HG03039 (cell line): ENCODE results near the gene FBXO39.
"Not testable (repeated sequence)": the region's sequence is repeated elsewhere in the genome, so short reads cannot be mapped to it uniquely, and the experiment has no call there.

Source experiments
- ATAC-seq: cut with Tn5 transposase; IDR thresholded peaks from one replicate; pipeline ENCODE4 v1.9.1; 2021; ENCODE audit warnings: mild to moderate bottlenecking, moderate library complexity; ENCODE audit not compliant: unreplicated experiment

FBXO39 gene

DNA sequence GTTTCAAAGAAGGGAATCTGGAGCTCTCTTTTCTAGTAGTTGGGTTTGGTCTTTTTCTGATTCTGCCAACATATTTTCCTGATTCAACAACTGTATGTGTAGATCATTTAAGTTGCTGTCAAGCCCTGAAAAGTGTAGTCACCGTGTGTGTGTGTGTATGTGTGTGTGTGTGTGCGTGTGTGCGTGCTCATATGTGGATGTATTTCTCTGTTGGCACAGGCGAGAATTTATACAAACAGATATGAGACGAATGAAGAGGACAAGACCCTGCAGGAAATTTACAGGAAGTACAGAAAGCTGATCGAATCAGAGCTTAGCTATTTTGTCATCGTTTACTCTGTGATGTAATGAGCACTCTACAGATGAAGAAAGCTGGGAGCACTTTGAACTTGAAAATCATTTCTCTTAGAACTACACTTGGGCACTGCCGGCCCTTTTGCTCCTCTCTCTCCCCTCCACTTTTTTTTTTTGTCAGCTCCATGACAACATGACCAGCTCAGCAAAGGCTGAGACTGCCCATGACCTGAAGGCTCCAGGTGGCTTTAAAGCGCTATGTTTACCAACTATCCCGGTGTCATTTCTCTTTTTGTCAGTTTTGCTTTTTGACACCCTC is 11.2 kb downstream of the FBXO39 start:
- ATAC-seq, result no peak

GRCh38 chr17:6789146-6789545 is 13.1 kb downstream of the FBXO39 start:
- no peak for ATAC-seq

GRCh38 chr17:6793748-6794493 is 17.9 kb downstream of the FBXO39 start:
- ATAC-seq, result no peak

DNA sequence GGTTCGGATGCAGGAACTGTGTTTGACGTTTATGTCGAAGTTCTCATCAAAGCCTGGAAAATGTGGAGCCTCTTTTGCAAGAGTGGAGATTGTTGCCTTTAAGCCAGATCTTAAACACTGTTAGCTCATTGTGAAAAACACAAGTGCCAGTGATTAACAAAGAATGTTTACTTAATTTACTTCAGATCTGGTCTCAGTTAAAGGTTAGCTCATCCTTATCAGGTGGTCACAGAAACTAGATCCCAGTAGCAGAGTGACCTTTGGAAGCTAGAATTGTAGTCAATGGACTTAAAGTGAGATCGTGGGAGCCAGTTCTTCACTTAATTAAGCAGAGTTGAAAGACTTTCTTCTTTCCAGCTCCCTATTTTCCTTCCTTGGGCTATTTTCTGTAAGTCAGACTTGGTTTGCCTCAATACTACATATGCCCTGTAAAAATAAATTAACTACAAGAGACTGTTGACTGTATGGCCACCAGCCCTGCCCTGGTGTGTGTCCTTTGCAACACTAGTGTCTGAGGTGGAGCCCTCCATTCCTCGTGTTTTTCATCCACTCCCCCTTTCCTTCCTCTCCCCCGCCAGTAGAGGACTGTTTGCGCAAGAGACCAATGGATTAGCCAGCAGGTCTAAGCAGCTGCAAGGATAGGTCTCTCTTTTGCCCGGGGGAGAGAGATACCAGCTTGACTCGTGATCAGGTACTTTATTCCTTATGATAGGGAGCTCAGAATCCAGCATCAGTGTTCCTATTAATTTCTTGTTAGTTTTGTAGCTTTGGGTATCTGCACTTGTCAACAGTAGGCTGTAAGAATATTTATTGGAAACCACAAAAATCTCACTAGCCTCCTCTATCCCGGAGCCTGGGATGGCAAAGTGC is 20.2 kb downstream of the FBXO39 start:
- no peak for ATAC-seq

- no peak for ATAC-seq
Observed at GRCh38 chr17:6796887-6797490, 21.0 kb downstream of the FBXO39 start.

DNA sequence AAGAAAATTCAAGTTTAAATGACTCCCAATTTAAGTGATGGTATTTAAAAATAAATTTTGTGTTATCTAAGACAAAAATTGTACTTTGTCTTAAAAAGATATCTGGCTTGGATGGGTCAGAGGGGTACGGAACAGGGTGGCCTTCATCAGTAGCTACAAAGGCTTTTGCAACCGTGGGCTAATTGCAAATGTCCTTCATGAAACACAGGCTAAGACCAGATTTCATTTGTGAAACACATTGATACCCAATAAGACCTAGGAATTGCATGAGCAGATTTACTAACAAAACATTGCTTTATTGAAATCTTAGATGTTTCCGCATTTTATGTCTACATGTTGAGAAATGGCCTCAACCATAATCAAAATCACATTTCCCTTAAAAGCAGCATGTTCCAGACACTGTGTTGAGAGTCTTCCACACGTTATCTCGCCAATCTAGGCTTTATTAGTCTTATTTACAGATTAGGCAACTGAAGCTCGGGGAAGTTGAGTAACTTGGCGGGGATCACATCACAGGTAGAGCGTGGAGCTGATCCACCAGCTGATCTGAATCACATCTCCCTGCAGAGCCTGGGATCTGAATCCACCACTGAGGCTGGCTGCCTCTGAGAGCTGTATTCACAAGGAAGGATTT is 21.8 kb downstream of the FBXO39 start:
- ATAC-seq, result no peak

- no peak for ATAC-seq
Observed at GRCh38 chr17:6799738-6800137, 23.7 kb downstream of the FBXO39 start.

DNA sequence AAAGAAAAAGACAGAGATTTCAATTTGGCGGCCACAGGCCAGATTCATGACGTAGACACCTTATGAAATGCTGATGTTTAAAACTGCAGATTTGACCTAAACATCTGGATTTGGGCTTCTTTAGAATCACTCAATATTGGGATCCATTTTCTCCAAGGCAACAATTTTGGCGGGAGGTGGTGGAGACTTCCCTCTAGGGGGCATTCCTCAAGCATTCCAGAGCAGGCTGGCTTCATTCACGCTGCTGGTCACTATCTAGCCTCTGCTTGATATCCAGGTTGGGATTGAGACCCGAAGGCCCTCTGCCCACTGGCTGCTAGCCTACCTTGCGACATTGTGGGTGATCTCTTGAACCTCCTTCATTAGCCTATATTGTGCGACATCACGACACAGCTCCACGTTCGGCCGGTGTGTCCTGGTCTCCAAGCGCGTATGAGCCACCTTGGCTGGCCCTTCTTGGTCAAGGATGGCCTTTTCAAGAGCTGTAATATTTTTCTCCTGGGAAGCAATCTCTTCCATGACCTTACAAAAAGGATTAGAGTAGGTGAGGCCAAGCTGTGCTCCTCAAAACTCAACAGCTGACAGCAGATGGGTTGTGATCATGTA is 24.5 kb downstream of the FBXO39 start:
- ATAC-seq, result no peak

DNA sequence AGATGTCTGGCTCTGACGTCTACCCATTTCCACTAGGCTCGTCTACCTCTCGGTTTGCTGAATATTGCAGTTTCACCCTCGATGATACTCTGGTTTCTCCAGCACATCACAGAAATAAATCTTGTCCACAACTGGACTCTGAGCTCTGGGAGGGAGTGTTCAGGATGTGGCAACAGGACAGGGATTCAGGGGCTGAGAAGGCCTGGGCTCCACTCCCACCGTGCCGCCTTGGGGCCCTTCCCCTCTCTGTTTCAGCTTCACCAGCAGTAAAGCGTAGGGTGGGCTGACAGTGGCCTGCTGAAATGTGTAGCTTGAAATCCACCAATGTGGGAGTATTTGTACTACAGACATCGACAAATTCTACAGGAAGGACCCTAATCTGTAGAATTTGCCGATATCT is 35.5 kb downstream of the FBXO39 start:
- no peak for ATAC-seq

GRCh38 chr17:6812295-6812694 is 36.3 kb downstream of the FBXO39 start:
- ATAC-seq, result no peak

DNA sequence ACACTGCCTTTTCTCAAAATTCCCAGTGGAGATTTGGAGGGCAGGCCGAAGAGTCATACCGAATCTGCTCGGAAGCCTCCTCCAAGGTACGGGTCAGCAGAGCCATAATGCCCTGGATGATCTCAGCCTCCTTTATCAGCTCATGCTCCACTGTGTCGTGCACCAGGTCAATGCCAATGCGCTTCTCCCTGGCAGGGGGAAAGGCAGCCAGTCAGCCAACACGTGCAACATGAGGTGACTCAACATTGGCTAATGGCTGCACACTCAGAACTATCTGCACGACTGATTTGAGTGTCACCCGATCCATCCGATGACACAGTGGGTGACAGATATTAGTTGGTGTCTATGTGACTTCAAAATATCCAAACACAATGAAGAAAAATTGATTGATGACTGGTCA is 39.8 kb downstream of the FBXO39 start:
- ATAC-seq, result no peak

GRCh38 chr17:6816368-6816767 is 40.4 kb downstream of the FBXO39 start:
- ATAC-seq, result not testable (repeated sequence)

GRCh38 chr17:6818938-6819337 is 42.9 kb downstream of the FBXO39 start:
- no peak for ATAC-seq

DNA sequence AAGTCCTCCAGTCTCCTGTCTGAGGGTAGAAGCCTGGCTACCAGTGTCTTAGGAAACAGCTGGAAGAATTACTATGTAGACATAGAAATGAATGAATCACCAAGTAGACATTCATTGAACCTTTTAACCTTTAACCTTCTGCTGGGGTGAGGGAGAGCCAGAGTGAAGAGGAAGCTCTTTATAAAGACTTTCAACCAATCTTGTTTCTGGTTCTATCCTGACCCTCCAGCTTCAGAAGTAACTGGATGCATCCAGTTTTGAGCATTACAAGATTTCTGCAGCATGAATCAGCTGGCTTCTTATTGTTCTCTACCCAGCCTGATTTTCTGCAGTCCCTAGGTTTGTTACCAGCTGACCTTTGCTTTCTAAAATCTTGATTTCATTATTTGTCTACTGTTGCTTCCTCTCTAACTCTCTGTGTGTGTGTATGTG is 47.0 kb downstream of the FBXO39 start:
- ATAC-seq, result no peak

DNA sequence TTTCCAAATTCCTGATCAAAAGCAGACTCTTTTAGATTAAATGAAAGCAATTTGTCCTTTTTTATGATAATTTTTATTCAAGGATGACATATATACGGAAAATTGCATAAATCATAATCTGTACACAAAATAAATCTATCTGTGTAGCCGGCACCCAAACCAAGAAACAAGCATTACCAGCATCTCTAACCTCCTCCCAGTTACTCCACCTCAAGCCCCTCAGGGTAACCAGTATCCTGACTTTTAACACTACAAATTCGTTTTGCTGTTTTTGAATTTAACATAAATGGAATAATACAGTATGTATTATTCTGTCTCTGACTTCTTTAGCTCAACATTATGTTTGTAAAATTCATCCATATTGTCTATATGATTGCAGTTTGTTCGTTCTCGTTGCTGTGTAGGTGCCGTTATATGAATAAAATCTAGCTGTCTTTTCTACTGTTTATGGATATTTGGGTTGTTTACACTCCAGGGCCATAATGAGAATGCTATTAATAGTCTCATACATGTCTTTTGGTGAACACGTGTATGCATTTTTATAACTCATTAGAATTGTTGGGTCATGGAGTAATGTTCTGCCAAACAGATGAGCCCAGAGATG is 54.5 kb downstream of the FBXO39 start:
- no peak for ATAC-seq

DNA sequence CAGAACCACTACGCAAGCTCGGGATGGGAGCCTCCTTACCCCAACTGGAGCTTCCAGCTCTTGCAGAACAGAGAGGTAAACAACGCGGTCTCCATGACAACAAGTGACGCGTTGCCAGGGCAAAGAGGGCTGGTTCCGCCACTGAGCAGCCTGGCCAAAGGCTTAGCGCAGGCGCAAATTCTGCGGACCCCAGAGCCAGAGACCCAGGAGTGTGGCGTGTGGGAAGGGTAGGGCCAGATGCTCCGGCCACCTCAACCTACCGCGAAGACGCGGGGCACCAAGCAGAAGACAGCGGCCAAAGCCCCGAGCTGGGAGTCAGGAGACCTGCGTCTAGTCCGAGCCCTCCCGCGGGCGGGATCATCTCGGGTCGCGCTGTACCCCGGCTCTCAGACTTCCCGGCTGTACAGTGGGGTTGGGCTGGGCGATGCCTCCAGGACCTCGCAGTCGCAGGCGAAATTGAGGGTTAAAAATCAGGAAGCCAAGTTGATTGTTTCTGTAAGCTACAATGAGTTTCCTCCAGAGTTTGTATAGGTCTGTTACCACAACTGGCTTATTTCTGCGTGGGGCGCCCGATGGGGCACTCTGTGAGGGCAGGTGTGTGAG is 55.7 kb downstream of the FBXO39 start, which contains the start of gene TEKT1:
TSS of gene TEKT1 (minus strand) at position 69 of the 603 bp plus-strand sequence. CDS start 1,353 bp downstream, outside the sequence.
- ATAC-seq, result no peak
